Prostate gland (tissue), 2 donors: ENCODE measurements around the gene ZNF518B.

Experiments
- POLR2A ChIP-seq: fragments of 450-650 bp; IDR thresholded peaks from one replicate; pipeline ENCODE4 v1.6.1; 2016; ENCODE audit warnings: antibody characterized with exemption, mild to moderate bottlenecking
- TF ChIP-seq, protein P1 (sequence below), 4 experiments: fragments of 200-600 bp in 2 of 4; fragments of 450-650 bp in 2 of 4; sonication (generic) in 2 of 4; IDR thresholded peaks; 1 replicate in 3 of 4; 2 replicates in 1 of 4; pipeline ENCODE4 v1.5.1; 2016 to 2019; ENCODE audit warnings: antibody characterized with exemption in 4 of 4, mild to moderate bottlenecking in 2 of 4, moderate library complexity in 2 of 4

- TF ChIP-seq POLR2A = no peak
- TF ChIP-seq, protein P1, sequence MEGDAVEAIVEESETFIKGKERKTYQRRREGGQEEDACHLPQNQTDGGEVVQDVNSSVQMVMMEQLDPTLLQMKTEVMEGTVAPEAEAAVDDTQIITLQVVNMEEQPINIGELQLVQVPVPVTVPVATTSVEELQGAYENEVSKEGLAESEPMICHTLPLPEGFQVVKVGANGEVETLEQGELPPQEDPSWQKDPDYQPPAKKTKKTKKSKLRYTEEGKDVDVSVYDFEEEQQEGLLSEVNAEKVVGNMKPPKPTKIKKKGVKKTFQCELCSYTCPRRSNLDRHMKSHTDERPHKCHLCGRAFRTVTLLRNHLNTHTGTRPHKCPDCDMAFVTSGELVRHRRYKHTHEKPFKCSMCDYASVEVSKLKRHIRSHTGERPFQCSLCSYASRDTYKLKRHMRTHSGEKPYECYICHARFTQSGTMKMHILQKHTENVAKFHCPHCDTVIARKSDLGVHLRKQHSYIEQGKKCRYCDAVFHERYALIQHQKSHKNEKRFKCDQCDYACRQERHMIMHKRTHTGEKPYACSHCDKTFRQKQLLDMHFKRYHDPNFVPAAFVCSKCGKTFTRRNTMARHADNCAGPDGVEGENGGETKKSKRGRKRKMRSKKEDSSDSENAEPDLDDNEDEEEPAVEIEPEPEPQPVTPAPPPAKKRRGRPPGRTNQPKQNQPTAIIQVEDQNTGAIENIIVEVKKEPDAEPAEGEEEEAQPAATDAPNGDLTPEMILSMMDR (IDR thresholded peaks at IDR 0.05) = no peak
Measured at GRCh38 chr4:10456260-10456594, 999 bp downstream of the ZNF518B start.
